DOHH2 (cell line): ENCODE measurements around the gene PEX11B.

Source experiments
- CTCF ChIP-seq: fragments of 200-600 bp; sonication (generic); IDR thresholded peaks from one replicate; pipeline ENCODE4 v1.5.1; 2014; ENCODE audit warnings: antibody characterized with exemption, mild to moderate bottlenecking, low read depth, low read length; ENCODE audit not compliant: poor library complexity, severe bottlenecking
- EZH2phosphoT487 ChIP-seq: fragments of 200-600 bp; sonication (generic); IDR thresholded peaks from 2 replicates; pipeline ENCODE4 v1.6.1; 2017; ENCODE audit warnings: borderline replicate concordance, mild to moderate bottlenecking, antibody characterized with exemption, low read length, moderate library complexity, mixed read lengths

- no peak for TF ChIP-seq CTCF
- TF ChIP-seq EZH2phosphoT487: no peak
Measured at GRCh38 chr1:145893306-145894055, 25.0 kb downstream of the PEX11B start.
